NCI-H524 (cell line): ENCODE measurements around the gene GOSR1.
"Not testable (repeated sequence)": the region's sequence is repeated elsewhere in the genome, so short reads cannot be mapped to it uniquely, and the experiment has no call there.

ENCODE experiments used
- DNase-seq, 2 experiments: peaks; one replicate each; lab custom pipeline; 2025; lab: John Stamatoyannopoulos, UW

Gene GOSR1

DNA sequence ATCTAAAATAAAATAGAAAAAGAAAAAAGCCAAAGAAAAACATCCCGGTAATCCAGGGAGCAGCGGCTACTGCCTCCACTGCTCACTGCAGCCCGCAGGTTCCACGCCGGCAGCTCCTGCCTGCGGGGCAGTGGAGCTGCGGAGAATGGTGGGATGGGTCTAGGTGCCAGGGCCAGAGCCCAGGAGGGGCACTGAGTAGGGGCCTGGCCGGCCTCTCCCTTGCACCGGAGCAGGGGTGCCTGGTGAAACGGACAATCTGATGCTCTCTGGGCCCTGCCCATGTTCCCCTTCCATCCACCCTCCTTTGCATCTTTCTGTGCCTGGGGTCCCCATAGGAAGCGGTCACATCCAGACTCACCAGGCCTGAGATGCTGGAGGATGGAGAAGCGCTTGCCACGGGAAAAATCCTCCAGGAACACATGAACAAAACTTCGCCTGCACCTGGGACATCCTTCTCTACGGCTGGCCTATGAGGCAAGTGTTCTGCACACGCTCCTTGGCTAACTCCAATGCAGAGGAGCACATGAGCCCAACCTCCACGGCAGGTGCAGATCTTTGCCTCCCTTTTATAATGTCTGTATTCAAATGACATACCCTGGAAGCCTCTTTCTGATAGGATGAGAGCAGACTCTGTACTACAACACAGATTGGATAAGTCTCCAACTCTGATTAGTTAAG lies 98.6 kb downstream of the GOSR1 start:
- not testable (repeated sequence) for DNase-seq

DNA sequence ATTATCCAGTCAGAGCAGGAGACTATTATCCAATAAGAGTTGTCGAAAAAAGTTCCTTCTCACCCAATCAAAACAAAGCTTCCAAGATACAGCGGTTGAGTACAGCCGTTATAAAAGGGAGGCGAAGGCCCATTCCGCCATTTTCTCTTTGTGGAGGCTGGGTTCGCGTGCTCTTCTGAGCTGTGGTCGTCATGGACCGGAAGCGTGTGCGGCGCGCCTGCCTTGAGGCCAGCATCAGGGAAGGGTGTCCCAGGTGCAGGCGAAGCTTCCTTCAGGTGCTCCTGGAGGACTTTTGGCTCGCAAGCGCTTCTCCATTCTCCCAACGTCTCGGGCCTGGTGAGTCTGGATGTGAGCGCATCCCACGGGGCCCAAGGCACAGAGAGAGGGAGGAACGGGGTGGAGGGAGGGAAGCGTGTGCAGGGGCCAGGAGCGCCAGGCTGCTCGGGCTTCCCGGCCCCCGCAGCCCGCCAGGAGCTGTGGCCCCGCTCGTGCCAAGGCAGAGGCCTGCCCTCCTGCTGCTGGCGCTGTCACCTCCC lies 99.2 kb downstream of the GOSR1 start:
- DNase-seq = no peak
